Ectodermal cell (in vitro differentiated cells): ENCODE measurements around the gene SPDYA. TPM values are rescaled to one million over a fixed set of nuclear protein-coding genes. Genes with fewer than 3 reads are reported as not detected.

ENCODE experiments used
- H3K27ac ChIP-seq: 2 replicates; pipeline ENCODE4 v1.7.0; 2013; ENCODE audit warnings: mild to moderate bottlenecking, low read depth, low read length; ENCODE audit not compliant: insufficient read depth, poor library complexity, severe bottlenecking
- H3K27me3 ChIP-seq: 2 replicates; pipeline ENCODE4 v1.7.0; 2013; ENCODE audit warnings: mild to moderate bottlenecking, low read length; ENCODE audit not compliant: insufficient read depth, control insufficient read depth, poor library complexity, severe bottlenecking
- H3K36me3 ChIP-seq: one replicate; pipeline ENCODE4 v1.7.0; 2013; ENCODE audit warnings: low read length; ENCODE audit not compliant: control insufficient read depth, insufficient read depth
- H3K4me1 ChIP-seq: one replicate; pipeline ENCODE4 v1.7.0; 2013; ENCODE audit warnings: low read length; ENCODE audit not compliant: control insufficient read depth, insufficient read depth
- H3K4me3 ChIP-seq: 2 replicates; pipeline ENCODE4 v1.7.0; 2013; ENCODE audit warnings: low read depth, low read length, control low read depth; ENCODE audit not compliant: insufficient read depth
- H3K9me3 ChIP-seq: 2 replicates; pipeline ENCODE4 v1.7.0; 2013; ENCODE audit warnings: mild to moderate bottlenecking, low read length, moderate library complexity; ENCODE audit not compliant: control insufficient read depth
- WGBS, 2 experiments: methylation state at CpG; one replicate each; pipeline ENCODE4 v1.1.7; 2013; ENCODE audit warnings: missing lambda C conversion rate in 2 of 2; 5-methylcytosine and 5-hydroxymethylcytosine counted together
- polyA plus RNA-seq, 4 experiments: library from polyadenylated mRNA; stranded (reverse); fragments of 50-300 nt; gene quantifications; one replicate each; pipeline ENCODE4 v1.2.3, GENCODE V29; 2013

The SPDYA gene
- polyA plus RNA-seq (2013, experiment 1 of 4): 0.30 TPM
- polyA plus RNA-seq (2013, experiment 2 of 4): 0.32 TPM
- polyA plus RNA-seq (2013, experiment 3 of 4): not detected
- polyA plus RNA-seq (2013, experiment 4 of 4): not detected

DNA sequence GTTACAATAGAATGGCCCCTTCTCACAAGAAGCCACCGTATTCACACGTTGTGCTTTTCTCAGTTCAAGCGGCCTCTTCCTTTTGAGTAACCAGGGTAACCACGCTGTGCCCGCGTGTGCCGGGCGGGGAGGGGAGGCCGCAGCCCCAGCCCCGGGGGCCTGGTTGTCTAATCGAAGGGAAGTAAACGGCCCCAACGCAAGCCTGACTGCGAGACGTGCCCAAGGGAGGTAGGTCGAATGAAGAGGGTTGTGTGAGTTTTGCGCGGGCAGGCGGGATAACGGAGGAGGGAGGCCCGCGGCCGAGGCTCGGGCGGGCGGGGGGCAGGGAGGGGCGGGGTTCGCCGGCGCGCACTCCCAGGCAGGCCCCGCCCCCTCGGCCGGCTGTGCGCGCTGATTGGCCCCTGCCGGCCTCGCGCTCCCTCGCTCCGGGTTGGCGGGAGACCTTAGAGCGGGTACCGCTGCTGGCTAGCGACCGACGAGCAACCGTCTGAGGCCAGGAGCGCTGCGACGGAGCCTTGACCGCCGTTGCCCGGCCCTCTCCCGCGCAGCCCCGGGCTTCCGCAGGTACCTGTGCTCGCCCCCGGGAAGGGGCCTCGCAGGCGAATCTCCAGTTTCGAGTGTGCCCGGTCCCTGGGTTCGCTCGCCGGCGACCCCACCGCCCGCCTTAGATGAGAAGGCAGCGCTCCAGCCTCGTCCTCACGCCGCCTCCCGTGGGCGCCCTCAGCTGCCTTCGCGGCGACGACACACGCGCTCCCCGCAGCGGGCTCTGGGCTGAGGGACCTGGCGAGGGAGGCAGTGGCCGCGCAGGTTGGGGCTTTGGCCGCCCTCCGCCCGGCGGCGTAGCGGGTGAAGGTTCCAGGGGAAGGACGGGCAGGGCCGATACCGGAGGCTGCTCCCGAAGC lies at the start of gene SPDYA:
Gene SPDYA (plus strand): TSS at position 451 of the 902 bp plus-strand sequence. CDS start 5,181 bp downstream, outside the sequence.
- H3K36me3 ChIP-seq: no peaks in the 10 kb centered on the region
- no peaks in the 10 kb centered on the region for H3K4me1 ChIP-seq
- H3K27me3 ChIP-seq: peaks cover 13% of the 10 kb centered on the region
- H3K27ac ChIP-seq: peak within 1 kb of the TSS; percentile 61
- H3K4me3 ChIP-seq: peak within 1 kb of the TSS; percentile 45
- WGBS, 2 experiments: 19% methylated on average over 97 of the region's 97 CpGs
- H3K9me3 ChIP-seq: no peaks in the 10 kb centered on the region

DNA sequence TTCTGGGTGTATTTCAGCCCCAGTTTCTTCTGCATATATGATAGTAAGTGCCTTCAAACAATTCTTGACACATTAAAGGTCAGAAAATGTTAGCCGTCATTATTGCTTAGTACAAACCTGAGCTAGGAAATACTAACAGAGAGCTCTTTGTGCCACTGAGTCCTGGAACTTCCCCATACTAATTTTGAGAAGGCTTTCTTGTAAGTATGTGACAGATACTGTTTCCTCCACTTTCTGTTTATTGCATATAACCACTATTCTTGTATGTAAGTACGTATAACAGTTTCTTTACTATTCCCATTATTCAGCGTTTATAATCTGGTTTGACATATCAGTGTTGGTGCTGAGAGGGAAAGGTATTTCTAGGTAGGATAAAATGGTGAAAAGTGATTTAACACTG lies 49.2 kb upstream of the SPDYA start:
- WGBS, 2 experiments: 92 to 98% methylated on average over 2 of the region's 3 CpGs
- no peaks in the 10 kb centered on the region for H3K9me3 ChIP-seq

DNA sequence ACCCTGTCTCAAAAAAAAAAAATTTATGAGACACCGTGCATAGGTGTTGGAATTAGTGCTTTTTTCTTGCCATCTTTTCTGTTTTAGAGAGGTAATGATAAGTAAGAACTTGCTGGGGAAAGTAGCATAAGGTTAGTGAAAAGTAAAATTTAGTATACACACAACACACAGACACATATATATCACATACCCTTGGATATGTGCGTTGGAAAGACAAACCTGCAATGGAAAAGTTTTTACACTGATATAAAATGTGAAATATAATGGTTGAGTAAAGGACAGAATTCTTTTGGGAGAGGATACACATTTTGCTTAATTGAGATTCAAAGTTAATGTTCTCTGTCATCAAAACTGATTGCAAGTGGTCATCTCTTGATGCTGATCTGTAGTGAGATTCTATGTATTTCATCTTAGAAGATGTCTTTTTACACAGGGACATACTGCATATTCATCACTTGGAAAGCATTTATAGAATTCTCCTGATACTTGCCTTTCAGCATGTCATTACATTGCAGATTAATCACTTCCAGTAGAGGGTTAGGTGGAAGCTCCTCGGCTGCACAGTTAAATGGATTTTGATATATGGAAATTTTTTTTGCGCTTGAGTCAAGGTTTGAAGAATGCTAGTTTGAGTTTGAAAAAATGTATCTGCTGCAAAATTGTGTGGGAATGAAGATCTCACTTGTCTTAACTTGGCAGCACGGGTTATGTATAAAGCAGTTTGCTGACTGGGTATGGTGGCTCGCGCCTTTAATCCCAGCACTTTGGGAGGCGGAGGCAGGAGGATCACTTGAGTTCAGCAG lies 45.5 kb upstream of the SPDYA start:
- no peaks in the 10 kb centered on the region for H3K9me3 ChIP-seq
- no peaks in the 10 kb centered on the region for H3K27me3 ChIP-seq
- no peaks in the 10 kb centered on the region for H3K4me1 ChIP-seq
- H3K27ac ChIP-seq: no peak overlapping the region
- 95 to 96% methylated on average over 7 to 8 of the region's 8 CpGs for WGBS, 2 experiments
- no peaks in the 10 kb centered on the region for H3K36me3 ChIP-seq
- no peak overlapping the region for H3K4me3 ChIP-seq

More for the DNA sequence above, 49.2 kb upstream of the SPDYA start:
- H3K4me1 ChIP-seq: no peaks in the 10 kb centered on the region
- no peaks in the 10 kb centered on the region for H3K27me3 ChIP-seq
- H3K27ac ChIP-seq: no peak overlapping the region
- no peaks in the 10 kb centered on the region for H3K36me3 ChIP-seq
- H3K4me3 ChIP-seq: no peak overlapping the region

DNA sequence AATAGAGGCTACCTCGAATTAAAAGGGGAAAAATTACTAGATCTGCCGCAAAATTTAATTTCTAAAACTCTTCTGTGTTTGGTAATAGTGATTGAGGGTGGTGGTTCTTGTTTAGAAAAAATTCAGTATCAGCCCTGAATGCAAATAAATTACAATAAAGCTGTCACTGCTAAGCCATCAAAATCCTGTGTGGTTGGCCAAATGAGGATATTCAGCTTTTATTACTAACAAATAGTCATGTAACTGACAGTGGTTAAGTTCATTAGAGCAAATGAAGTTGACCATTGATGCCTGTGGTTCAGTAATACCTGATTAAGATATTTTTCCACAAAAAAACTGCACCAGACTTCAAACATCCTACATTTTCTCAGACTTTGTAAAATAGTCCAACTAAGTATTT lies 44.6 kb upstream of the SPDYA start:
- Histone ChIP-seq H3K9me3 (no peaks in the 10 kb centered on the region), H3K4me3 (no peak overlapping the region), H3K27ac (no peak overlapping the region), H3K4me1 (no peaks in the 10 kb centered on the region), H3K36me3 (no peaks in the 10 kb centered on the region), H3K27me3 (no peaks in the 10 kb centered on the region)
- WGBS, 2 experiments: 96 to 100% methylated on average over 2 of the region's 2 CpGs

DNA sequence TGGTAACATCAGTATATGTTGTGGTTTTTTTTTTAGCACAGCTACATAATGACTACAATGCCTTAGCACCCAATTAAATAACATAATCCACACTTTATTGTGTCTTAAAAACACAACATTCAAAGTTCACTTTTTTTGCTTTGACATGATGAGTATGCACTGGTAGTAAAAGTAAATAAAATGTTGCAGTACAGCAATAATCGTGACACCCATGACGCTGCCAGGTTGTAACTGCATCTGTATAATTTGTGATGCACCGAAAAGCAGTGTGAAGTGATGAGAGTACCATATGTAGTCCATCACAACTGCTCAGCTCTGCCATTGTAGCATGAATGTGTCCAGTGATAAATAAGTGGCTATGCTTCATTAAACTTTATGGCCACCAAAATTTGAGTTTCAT lies 43.3 kb upstream of the SPDYA start:
- H3K9me3 ChIP-seq: no peaks in the 10 kb centered on the region
- no peak overlapping the region for H3K27ac ChIP-seq
- WGBS, 2 experiments: 97 to 99% methylated on average over 3 of the region's 3 CpGs
- no peaks in the 10 kb centered on the region for H3K27me3 ChIP-seq
- H3K36me3 ChIP-seq: no peaks in the 10 kb centered on the region
- no peak overlapping the region for H3K4me3 ChIP-seq
- H3K4me1 ChIP-seq: no peaks in the 10 kb centered on the region

DNA sequence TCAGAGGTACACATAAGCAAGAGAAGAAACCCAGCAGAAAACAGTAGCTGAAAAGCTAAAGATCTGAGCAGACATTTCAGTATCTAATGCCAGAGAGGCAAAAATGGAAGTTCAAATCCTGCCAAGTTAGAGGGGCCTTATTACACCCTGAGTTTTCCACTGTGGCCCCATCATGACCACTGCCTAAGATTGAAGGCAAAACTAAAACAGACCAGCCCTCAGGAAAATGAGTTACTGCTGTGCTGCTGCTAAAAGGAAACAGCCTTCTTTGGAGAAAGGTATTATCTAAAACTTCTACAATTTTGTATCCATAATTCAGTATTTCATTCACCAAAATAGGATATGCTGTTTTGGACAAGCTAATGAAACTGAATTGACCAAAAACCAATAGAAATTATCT lies 42.2 kb upstream of the SPDYA start:
- Histone ChIP-seq H3K9me3 (no peaks in the 10 kb centered on the region), H3K36me3 (no peaks in the 10 kb centered on the region), H3K4me3 (no peak overlapping the region), H3K27me3 (no peaks in the 10 kb centered on the region), H3K27ac (no peak overlapping the region), H3K4me1 (no peaks in the 10 kb centered on the region)

DNA sequence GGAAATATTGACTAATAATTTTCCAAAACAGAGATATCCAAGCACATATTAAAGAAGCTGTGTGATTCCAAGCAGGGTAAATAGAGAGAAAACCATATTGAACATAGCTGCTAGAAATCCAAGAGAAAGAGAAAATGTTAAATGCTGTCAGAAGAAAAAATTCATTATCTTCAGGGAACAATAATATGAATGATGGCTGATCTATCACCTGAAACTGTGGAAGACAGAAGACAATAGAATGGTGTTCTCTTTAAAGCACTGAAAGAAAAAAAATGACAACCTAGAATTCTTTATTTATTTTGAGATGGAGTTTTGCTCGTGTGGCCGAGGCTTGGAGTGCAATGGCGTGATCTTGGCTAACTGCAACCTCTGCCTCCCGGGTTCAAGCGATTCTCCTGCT lies 41.7 kb upstream of the SPDYA start:
- Histone ChIP-seq H3K27me3 (no peaks in the 10 kb centered on the region), H3K4me1 (no peaks in the 10 kb centered on the region), H3K27ac (no peak overlapping the region), H3K36me3 (no peaks in the 10 kb centered on the region), H3K9me3 (no peaks in the 10 kb centered on the region), H3K4me3 (no peak overlapping the region)
- WGBS, 2 experiments: 93 to 98% methylated on average over 5 of the region's 5 CpGs

DNA sequence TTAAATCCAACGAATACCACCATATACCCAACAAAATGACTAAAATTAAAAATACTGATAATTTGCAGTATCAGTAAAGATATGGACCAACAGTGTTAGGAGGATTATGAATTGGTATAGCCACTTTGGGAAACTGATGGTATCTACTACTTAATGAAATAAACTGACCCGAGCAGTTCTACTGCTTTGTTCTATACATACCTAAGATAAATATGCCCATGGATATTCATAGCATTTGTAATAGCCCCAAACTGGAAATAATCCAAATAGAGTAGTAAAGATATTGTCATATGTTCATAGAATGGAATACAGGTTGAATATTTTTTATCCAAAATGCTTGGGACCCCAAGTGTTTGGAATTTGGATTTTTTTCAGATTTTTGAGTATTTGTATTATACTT lies 38.3 kb upstream of the SPDYA start:
- WGBS, 2 experiments: no CpG with 5 or more reads among the region's 2 CpGs
- Histone ChIP-seq H3K4me3 (no peak overlapping the region), H3K36me3 (no peaks in the 10 kb centered on the region)

DNA sequence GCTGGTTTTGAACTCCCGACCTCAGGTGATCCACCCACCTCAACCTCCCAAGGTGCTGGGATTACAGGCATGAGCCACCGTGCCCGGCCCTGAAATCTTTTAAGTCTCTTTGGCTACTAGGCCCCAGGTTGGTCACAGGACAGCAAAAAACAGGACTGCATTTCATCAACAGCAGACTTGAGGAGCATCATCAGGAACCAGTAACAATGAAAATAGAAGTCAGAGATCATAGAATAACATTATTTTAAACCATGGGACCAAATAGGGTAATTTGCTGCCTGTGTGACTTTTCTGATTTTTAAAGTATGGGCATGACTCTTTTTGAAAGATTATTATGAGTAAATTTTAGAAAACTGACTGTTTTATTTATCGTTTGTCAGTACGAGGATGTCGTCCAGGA lies 34.2 kb upstream of the SPDYA start:
- no peak overlapping the region for H3K4me3 ChIP-seq
- H3K27me3 ChIP-seq: no peaks in the 10 kb centered on the region
- H3K9me3 ChIP-seq: no peaks in the 10 kb centered on the region
- H3K36me3 ChIP-seq: peaks cover 12% of the 10 kb centered on the region
- WGBS, 2 experiments: 95 to 97% methylated on average over 6 of the region's 6 CpGs
- no peak overlapping the region for H3K27ac ChIP-seq
- no peaks in the 10 kb centered on the region for H3K4me1 ChIP-seq

More for the DNA sequence above, 38.3 kb upstream of the SPDYA start:
- Histone ChIP-seq H3K9me3 (no peaks in the 10 kb centered on the region), H3K4me1 (no peaks in the 10 kb centered on the region), H3K27ac (no peak overlapping the region), H3K27me3 (no peaks in the 10 kb centered on the region)

DNA sequence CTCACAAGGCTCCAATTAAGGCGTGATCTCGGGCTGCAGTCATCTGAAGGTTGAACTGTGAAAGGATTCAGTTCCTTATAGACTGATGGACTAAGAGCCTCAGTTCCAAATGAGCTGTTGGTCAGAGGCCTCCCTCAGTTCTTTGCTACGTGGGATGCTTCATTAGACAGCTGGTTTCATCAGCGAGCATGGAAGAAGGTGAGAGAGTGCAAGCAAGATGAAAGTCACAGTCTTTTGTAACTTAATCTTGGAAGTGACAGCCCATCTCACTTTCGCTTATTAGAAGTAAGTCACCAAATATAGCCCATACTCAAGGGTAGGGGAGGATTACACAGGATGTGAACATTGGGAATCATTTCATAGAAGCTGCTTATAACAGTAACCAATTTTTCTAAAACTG lies 32.2 kb upstream of the SPDYA start:
- no peaks in the 10 kb centered on the region for H3K27me3 ChIP-seq
- H3K4me1 ChIP-seq: no peaks in the 10 kb centered on the region
- H3K27ac ChIP-seq: no peak overlapping the region
- H3K36me3 ChIP-seq: peaks cover 23% of the 10 kb centered on the region
- no peaks in the 10 kb centered on the region for H3K9me3 ChIP-seq
- 92 to 94% methylated on average over 4 to 5 of the region's 5 CpGs for WGBS, 2 experiments
- H3K4me3 ChIP-seq: no peak overlapping the region
